HepG2 (cell line): ENCODE results near the gene NIP7. TPM values are rescaled to one million over a fixed set of nuclear protein-coding genes. Genes with fewer than 3 reads are reported as not detected.

Source experiments
- CCDC6 ChIP-seq: sonication (generic); formaldehyde crosslinking; IDR thresholded peaks from 2 replicates; pipeline ENCODE4 v1.8.1; 2022; ENCODE audit warnings: mild to moderate bottlenecking, missing genetic modification reagents, moderate library complexity
- CEBPB ChIP-seq: IDR thresholded peaks from 2 replicates; pipeline ENCODE4 v1.6.1; 2011; ENCODE audit warnings: low read depth, low read length, improper control_type of control experiment, borderline replicate concordance
- HOXA9 ChIP-seq: sonication (generic); formaldehyde crosslinking; IDR thresholded peaks from 2 replicates; pipeline ENCODE4 v1.8.1; 2022; ENCODE audit warnings: missing genetic modification reagents, mild to moderate bottlenecking, moderate library complexity, borderline replicate concordance
- NR2F1 ChIP-seq, 2 experiments: fragments of 450-650 bp in 1 of 2; formaldehyde crosslinking in 1 of 2; IDR thresholded peaks; 2 replicates each; pipeline versions ENCODE4 v1.5.0 to v1.6.1; 2016 to 2020; ENCODE audit warnings: mild to moderate bottlenecking in 1 of 2, missing compliant biosample characterization in 1 of 2, missing genetic modification reagents in 1 of 2, moderate library complexity in 1 of 2
- RAD21 ChIP-seq: fragments of 450-650 bp; formaldehyde crosslinking; IDR thresholded peaks from 2 replicates; pipeline ENCODE4 v1.5.0; 2020; ENCODE audit warnings: mild to moderate bottlenecking
- RELA ChIP-seq: sonication (generic); formaldehyde crosslinking; IDR thresholded peaks from 2 replicates; pipeline ENCODE4 v1.4.0; 2020; ENCODE audit warnings: missing genetic modification reagents
- ZNF329 ChIP-seq: sonication (generic); formaldehyde crosslinking; IDR thresholded peaks from 2 replicates; pipeline ENCODE4 v1.9.0; 2021; ENCODE audit warnings: low read depth, mild to moderate bottlenecking, missing genetic modification reagents
- polyA plus RNA-seq, 8 experiments: library from polyadenylated mRNA; depleted of rRNA in 3 of 8; stranded (reverse) in 7 of 8; unstranded in 1 of 8; fragments of >200 nt; fragmentation: Illumina TruSeq in 4 of 8; extraction: Trizol in 4 of 8; gene quantifications; 2 replicates each; pipeline versions ENCODE4 v1.2.1 to v1.2.3, GENCODE V29; 2011 to 2016; ENCODE audit warnings: low read depth in 4 of 8, missing spikeins in 1 of 8, mixed read lengths in 1 of 8; ENCODE audit not compliant: insufficient read depth in 1 of 8
- total RNA-seq, 5 experiments: library from RNA; depleted of rRNA; stranded (reverse); fragments of >200 nt; fragmentation: Illumina TruSeq; extraction: Trizol; gene quantifications; 2 replicates each; pipeline ENCODE4 v1.2.3, GENCODE V29; 2016; ENCODE audit warnings: low read depth in 1 of 5
- TF ChIP-seq, protein P1 (sequence below): sonication (generic); formaldehyde crosslinking; IDR thresholded peaks from 2 replicates; pipeline ENCODE4 v1.5.1; 2020; ENCODE audit warnings: mild to moderate bottlenecking, missing genetic modification reagents, borderline replicate concordance
- TF ChIP-seq, protein P2 (sequence below): sonication (generic); formaldehyde crosslinking; IDR thresholded peaks from 2 replicates; pipeline ENCODE4 v1.4.0; 2020; ENCODE audit warnings: missing genetic modification reagents, mild to moderate bottlenecking, borderline replicate concordance
- TF ChIP-seq, protein P3 (sequence below): sonication (generic); formaldehyde crosslinking; IDR thresholded peaks from 2 replicates; pipeline ENCODE4 v1.4.0; 2020; ENCODE audit warnings: missing genetic modification reagents, borderline replicate concordance
- TF ChIP-seq, protein P4 (sequence below): sonication (generic); formaldehyde crosslinking; IDR thresholded peaks from 2 replicates; pipeline ENCODE4 v1.8.0; 2022; ENCODE audit warnings: mild to moderate bottlenecking, missing genetic modification reagents, borderline replicate concordance
- TF ChIP-seq, protein P5 (sequence below): sonication (generic); formaldehyde crosslinking; IDR thresholded peaks from 2 replicates; pipeline ENCODE4 v1.9.0; 2021; ENCODE audit warnings: missing genetic modification reagents, borderline replicate concordance

Gene NIP7
- total and polyA plus RNA-seq, 2 of the 13 experiments (the other 11 are each of a cell fraction or from before 2014, with no cell fraction given): 15.3 to 114 TPM

DNA sequence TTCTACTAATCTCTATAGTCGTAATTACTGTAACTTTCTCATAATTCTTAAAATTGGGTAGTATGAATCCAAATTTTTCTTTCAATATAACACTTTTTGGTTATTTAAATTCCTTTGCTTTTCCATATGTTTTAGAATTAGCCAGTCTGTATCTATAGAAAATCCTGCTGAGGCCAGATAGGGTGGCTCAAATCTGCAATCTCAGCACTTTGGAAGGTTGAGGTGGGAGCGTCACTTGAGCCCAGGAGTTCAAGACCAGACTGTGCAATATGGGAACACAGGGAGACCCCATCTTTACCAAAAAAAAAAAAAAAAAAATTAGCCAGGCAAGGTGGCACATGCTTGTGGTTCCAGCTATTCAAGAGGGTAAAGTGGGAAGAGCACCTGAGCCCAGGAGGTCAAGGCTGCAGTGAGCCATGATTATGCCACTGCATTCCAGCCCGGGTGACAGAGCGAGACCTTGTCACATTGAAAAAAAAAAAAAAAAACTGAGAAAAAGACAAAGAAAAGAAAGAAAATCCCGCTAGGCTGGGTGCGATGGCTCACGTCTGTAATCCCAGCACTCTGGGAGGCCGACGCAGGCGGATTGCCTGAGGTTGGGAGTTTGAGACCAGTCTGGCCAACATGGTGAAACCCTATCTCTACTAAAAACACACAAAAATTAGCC, 37.0 kb downstream of the NIP7 start (continued):
- TF ChIP-seq, protein P1, sequence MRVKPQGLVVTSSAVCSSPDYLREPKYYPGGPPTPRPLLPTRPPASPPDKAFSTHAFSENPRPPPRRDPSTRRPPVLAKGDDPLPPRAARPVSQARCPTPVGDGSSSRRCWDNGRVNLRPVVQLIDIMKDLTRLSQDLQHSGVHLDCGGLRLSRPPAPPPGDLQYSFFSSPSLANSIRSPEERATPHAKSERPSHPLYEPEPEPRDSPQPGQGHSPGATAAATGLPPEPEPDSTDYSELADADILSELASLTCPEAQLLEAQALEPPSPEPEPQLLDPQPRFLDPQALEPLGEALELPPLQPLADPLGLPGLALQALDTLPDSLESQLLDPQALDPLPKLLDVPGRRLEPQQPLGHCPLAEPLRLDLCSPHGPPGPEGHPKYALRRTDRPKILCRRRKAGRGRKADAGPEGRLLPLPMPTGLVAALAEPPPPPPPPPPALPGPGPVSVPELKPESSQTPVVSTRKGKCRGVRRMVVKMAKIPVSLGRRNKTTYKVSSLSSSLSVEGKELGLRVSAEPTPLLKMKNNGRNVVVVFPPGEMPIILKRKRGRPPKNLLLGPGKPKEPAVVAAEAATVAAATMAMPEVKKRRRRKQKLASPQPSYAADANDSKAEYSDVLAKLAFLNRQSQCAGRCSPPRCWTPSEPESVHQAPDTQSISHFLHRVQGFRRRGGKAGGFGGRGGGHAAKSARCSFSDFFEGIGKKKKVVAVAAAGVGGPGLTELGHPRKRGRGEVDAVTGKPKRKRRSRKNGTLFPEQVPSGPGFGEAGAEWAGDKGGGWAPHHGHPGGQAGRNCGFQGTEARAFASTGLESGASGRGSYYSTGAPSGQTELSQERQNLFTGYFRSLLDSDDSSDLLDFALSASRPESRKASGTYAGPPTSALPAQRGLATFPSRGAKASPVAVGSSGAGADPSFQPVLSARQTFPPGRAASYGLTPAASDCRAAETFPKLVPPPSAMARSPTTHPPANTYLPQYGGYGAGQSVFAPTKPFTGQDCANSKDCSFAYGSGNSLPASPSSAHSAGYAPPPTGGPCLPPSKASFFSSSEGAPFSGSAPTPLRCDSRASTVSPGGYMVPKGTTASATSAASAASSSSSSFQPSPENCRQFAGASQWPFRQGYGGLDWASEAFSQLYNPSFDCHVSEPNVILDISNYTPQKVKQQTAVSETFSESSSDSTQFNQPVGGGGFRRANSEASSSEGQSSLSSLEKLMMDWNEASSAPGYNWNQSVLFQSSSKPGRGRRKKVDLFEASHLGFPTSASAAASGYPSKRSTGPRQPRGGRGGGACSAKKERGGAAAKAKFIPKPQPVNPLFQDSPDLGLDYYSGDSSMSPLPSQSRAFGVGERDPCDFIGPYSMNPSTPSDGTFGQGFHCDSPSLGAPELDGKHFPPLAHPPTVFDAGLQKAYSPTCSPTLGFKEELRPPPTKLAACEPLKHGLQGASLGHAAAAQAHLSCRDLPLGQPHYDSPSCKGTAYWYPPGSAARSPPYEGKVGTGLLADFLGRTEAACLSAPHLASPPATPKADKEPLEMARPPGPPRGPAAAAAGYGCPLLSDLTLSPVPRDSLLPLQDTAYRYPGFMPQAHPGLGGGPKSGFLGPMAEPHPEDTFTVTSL (CRISPR knock-in tag): peak; percentile 38; the same call in 1 of the 2 replicates
- TF ChIP-seq ZNF329 (CRISPR knock-in tag): no peak
- TF ChIP-seq, protein P2, sequence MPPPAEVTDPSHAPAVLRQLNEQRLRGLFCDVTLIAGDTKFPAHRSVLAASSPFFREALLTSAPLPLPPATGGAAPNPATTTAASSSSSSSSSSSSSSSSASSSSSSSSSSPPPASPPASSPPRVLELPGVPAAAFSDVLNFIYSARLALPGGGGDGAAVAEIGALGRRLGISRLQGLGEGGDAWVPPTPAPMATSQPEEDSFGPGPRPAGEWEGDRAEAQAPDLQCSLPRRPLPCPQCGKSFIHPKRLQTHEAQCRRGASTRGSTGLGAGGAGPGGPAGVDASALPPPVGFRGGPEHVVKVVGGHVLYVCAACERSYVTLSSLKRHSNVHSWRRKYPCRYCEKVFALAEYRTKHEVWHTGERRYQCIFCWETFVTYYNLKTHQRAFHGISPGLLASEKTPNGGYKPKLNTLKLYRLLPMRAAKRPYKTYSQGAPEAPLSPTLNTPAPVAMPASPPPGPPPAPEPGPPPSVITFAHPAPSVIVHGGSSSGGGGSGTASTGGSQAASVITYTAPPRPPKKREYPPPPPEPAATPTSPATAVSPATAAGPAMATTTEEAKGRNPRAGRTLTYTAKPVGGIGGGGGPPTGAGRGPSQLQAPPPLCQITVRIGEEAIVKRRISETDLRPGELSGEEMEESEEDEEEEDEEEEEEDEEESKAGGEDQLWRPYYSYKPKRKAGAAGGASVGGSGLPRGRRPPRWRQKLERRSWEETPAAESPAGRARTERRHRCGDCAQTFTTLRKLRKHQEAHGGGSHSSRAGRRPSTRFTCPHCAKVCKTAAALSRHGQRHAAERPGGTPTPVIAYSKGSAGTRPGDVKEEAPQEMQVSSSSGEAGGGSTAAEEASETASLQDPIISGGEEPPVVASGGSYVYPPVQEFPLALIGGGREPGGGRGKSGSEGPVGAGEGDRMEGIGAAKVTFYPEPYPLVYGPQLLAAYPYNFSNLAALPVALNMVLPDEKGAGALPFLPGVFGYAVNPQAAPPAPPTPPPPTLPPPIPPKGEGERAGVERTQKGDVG (CRISPR knock-in tag): peak; percentile 87; the same call in 1 of the 2 replicates
- TF ChIP-seq NR2F1 (CRISPR knock-in tag; IDR thresholded peaks at IDR 0.05): peak; percentile 62 to 63; a peak in 3 of 4 replicates
- TF ChIP-seq, protein P3, sequence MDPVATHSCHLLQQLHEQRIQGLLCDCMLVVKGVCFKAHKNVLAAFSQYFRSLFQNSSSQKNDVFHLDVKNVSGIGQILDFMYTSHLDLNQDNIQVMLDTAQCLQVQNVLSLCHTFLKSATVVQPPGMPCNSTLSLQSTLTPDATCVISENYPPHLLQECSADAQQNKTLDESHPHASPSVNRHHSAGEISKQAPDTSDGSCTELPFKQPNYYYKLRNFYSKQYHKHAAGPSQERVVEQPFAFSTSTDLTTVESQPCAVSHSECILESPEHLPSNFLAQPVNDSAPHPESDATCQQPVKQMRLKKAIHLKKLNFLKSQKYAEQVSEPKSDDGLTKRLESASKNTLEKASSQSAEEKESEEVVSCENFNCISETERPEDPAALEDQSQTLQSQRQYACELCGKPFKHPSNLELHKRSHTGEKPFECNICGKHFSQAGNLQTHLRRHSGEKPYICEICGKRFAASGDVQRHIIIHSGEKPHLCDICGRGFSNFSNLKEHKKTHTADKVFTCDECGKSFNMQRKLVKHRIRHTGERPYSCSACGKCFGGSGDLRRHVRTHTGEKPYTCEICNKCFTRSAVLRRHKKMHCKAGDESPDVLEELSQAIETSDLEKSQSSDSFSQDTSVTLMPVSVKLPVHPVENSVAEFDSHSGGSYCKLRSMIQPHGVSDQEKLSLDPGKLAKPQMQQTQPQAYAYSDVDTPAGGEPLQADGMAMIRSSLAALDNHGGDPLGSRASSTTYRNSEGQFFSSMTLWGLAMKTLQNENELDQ: no peak
- TF ChIP-seq CEBPB: no peak
- no peak for TF ChIP-seq HOXA9 (CRISPR knock-in tag)
- TF ChIP-seq RAD21: no peak
- TF ChIP-seq, protein P4, sequence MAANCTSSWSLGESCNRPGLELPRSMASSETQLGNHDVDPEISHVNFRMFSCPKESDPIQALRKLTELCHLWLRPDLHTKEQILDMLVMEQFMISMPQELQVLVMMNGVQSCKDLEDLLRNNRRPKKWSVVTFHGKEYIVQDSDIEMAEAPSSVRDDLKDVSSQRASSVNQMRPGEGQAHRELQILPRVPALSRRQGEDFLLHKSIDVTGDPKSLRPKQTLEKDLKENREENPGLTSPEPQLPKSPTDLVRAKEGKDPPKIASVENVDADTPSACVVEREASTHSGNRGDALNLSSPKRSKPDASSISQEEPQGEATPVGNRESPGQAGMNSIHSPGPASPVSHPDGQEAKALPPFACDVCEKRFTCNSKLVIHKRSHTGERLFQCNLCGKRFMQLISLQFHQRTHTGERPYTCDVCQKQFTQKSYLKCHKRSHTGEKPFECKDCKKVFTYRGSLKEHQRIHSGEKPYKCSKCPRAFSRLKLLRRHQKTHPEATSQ (CRISPR knock-in tag): no peak
- TF ChIP-seq CCDC6 (CRISPR knock-in tag): no peak
- no peak for TF ChIP-seq RELA
- TF ChIP-seq, protein P5, sequence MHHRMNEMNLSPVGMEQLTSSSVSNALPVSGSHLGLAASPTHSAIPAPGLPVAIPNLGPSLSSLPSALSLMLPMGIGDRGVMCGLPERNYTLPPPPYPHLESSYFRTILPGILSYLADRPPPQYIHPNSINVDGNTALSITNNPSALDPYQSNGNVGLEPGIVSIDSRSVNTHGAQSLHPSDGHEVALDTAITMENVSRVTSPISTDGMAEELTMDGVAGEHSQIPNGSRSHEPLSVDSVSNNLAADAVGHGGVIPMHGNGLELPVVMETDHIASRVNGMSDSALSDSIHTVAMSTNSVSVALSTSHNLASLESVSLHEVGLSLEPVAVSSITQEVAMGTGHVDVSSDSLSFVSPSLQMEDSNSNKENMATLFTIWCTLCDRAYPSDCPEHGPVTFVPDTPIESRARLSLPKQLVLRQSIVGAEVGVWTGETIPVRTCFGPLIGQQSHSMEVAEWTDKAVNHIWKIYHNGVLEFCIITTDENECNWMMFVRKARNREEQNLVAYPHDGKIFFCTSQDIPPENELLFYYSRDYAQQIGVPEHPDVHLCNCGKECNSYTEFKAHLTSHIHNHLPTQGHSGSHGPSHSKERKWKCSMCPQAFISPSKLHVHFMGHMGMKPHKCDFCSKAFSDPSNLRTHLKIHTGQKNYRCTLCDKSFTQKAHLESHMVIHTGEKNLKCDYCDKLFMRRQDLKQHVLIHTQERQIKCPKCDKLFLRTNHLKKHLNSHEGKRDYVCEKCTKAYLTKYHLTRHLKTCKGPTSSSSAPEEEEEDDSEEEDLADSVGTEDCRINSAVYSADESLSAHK: no peak
